ENCODE data around the gene TEX13D. TPM values are rescaled to one million over a fixed set of nuclear protein-coding genes. Genes with fewer than 3 reads are reported as not detected.

Gene TEX13D
- total RNA-seq, 1 experiment from 2014 or later, result 0.15 TPM

DNA sequence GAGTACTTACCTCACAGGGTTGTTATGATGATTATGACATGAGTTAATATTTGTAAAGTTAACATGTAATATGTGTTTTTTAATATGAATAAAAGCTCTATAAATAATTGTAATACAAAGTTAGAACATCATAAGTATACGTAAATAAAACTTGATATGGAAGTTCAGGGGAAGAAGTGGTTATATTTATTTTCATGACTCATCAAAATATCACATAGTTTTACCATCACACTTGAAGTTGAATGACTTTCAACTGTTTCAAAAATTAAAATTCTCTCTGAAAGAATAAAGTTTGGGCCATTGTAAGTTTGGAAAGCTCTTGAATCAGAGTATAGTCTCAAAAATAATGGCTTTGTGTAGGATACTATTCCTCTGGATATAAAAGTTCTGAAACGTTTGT, 22.2 kb downstream of the TEX13D start:
- H2AFZ ChIP-seq (ENCODE audit: low read depth, low read length, poor library complexity, severe bottlenecking), result no peak overlapping the region
- ATAC-seq (no peak), DNase-seq (ENCODE audit: low read depth, low spot score) (no peak)
- no peak overlapping the region for H3K9ac ChIP-seq (ENCODE audit: low read length)
- no peak overlapping the region for H3K27ac ChIP-seq (ENCODE audit: low read depth, low read length)
- H4K20me1 ChIP-seq (ENCODE audit: insufficient read depth), result no peaks in the 10 kb centered on the region
- no TSS peak for BruUV-seq (replicated peaks)
- RAD21 ChIA-PET (ENCODE audit: low non-redundant PET in 1 of 2, low total read pairs in 2 of 2, uncharacterized antibody in 2 of 2, unreplicated experiment in 2 of 2), result no interaction called here
- no peaks in the 10 kb centered on the region for H3K79me2 ChIP-seq (ENCODE audit: insufficient read depth, low read length)
- H3K9me2 ChIP-seq (ENCODE audit: insufficient read depth), result no peaks in the 10 kb centered on the region
- no peaks in the 10 kb centered on the region for H3K4me1 ChIP-seq (ENCODE audit: control insufficient read depth in 1 of 2, insufficient read depth in 2 of 2, low read length in 2 of 2)
- CTCF ChIA-PET, result no interaction called here
- no peaks in the 10 kb centered on the region for H3K27me3 ChIP-seq (ENCODE audit: insufficient read depth, low read length)
- intact Hi-C loops (cut with micrococcal nuclease), result no loop called here
- H3K4me2 ChIP-seq (ENCODE audit: low read length), result no peak overlapping the region
- TF ChIP-seq RAD21 (IDR thresholded peaks at IDR 0.05; ENCODE audit: low read depth), result no peak
- TF ChIP-seq CBX3 (IDR thresholded peaks at IDR 0.05; ENCODE audit: low read depth), result no peak
- TF ChIP-seq SIN3A (IDR thresholded peaks at IDR 0.05; ENCODE audit: low read depth), result no peak
- no peak for TF ChIP-seq CEBPB (IDR thresholded peaks at IDR 0.05; ENCODE audit: low read depth)
- TF ChIP-seq POLR2A (IDR thresholded peaks at IDR 0.05; ENCODE audit: borderline replicate concordance, extremely low read depth, insufficient read depth, insufficient read length), result no peak
- TF ChIP-seq JUND (IDR thresholded peaks at IDR 0.05), result no peak
- TF ChIP-seq, protein P1, sequence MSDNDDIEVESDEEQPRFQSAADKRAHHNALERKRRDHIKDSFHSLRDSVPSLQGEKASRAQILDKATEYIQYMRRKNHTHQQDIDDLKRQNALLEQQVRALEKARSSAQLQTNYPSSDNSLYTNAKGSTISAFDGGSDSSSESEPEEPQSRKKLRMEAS (IDR thresholded peaks at IDR 0.05), result no peak
- TF ChIP-seq TCF7L2 (IDR thresholded peaks at IDR 0.05; ENCODE audit: borderline replicate concordance, extremely low read depth, insufficient read depth, insufficient read length), result no peak
- TF ChIP-seq SRF (IDR thresholded peaks at IDR 0.05; ENCODE audit: low read depth), result no peak
- TF ChIP-seq, protein P2, sequence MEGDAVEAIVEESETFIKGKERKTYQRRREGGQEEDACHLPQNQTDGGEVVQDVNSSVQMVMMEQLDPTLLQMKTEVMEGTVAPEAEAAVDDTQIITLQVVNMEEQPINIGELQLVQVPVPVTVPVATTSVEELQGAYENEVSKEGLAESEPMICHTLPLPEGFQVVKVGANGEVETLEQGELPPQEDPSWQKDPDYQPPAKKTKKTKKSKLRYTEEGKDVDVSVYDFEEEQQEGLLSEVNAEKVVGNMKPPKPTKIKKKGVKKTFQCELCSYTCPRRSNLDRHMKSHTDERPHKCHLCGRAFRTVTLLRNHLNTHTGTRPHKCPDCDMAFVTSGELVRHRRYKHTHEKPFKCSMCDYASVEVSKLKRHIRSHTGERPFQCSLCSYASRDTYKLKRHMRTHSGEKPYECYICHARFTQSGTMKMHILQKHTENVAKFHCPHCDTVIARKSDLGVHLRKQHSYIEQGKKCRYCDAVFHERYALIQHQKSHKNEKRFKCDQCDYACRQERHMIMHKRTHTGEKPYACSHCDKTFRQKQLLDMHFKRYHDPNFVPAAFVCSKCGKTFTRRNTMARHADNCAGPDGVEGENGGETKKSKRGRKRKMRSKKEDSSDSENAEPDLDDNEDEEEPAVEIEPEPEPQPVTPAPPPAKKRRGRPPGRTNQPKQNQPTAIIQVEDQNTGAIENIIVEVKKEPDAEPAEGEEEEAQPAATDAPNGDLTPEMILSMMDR (IDR thresholded peaks at IDR 0.05 in 2 of 3, conservative IDR thresholded peaks at IDR 0.05 in 1 of 3; ENCODE audit: borderline replicate concordance in 1 of 3, insufficient read depth in 1 of 3, low read depth in 2 of 3, low read length in 2 of 3), result no peak
- no peaks in the 10 kb centered on the region for H3K36me3 ChIP-seq (ENCODE audit: control insufficient read depth in 1 of 2, insufficient read depth in 2 of 2, low read length in 2 of 2)
- H3K9me3 ChIP-seq (ENCODE audit: control insufficient read depth in 1 of 2, insufficient read depth in 1 of 2, low read depth in 1 of 2, low read length in 2 of 2), result no peaks in the 10 kb centered on the region
- POLR2A ChIA-PET, result no interaction called here
- H3K4me3 ChIP-seq (replicated peaks in 1 of 2; ENCODE audit: low read depth in 1 of 2, low read length in 2 of 2), result no peak overlapping the region
